NK-92 treated with Interleukin-12 subunit alpha and Interleukin-12 subunit beta, amount 100 ng/mL, for 24 hours (cell line): ENCODE data around the gene TCF12.
"Not testable (repeated sequence)": the region's sequence is repeated elsewhere in the genome, so short reads cannot be mapped to it uniquely, and the experiment has no call there.

Experiments
- DNase-seq: peaks from one replicate; lab custom pipeline; 2025; lab: John Stamatoyannopoulos, UW

Gene TCF12

GRCh38 chr15:56978898-56979662, 60.6 kb downstream of the TCF12 start:
- DNase-seq: no peak

- DNase-seq: no peak
Observed at GRCh38 chr15:56980473-56980872, 62.0 kb downstream of the TCF12 start.

DNA sequence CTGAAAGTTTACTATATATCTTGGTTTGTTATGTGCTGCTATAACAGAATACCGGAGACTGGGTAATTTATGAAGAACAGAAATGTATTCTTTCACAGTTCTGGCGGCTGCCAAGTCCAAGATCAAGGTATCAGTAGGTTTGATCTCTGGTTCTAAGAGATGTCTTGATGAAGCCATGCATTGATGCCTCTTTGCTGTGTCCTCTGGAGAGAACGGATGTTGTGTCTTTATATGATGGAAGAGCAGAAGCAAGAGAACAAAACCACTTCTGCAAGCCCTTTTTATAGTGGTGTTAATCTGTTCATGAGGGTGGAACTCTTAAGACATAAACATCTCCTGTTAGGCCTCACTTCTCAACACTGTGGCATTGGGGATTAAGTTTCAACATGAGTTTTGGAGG, 62.7 kb downstream of the TCF12 start:
- no peak for DNase-seq

GRCh38 chr15:56982987-56983386, 64.5 kb downstream of the TCF12 start:
- no peak for DNase-seq

DNA sequence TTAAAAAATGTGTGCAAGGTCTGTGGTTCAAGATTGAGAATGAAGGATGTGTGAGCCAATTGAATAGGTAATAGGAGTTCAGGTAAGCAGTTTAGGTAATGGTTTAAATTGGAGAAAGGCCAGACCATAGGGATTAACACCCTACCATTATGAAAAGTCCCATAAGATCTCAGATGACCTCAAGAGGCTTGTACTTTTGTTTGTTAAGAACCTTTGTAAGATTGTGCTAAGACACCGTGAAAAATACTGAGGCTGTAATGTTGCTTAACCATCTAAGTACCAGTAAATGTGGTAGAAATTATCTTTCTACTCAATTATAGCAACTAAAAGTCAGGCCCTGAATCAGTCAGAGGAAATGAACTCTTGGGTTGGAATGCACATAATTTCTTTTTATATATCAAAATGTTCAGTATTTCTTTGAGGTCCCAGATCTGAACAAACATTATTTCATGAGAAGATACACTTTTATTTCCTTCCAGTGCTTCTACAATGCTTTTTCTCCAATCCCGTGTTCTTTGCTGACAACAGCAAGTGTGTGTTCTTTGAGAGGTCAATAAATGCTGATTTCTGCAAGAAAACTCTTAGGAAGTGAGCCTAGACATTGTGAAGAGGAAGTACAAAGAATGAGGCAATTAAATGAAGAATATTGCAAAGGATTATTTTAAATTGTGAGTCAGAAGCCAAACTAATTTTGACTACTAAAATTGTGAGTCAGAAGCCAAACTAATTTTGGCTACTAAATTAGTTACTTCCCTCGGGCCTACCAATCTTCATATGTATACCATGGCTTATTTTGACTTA, 66.4 kb downstream of the TCF12 start:
- no peak for DNase-seq

DNA sequence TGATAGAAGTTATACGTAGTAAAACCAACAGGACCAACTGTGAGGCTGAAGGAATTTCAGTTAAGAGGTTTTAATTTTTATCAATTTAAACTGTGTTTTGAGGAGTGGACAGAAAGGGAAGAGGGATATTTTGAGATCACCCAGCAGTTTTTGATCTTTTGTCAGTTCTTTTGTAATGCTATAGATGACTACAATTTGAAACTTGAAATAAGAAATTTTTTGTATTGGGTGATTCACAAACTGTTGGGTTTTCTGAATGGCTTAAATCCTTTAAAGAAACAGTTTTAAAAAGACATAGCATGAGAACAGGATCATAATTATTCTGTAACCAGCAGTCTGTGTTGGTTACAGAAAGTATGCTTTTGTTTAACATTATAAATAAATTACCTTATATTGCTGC, 67.4 kb downstream of the TCF12 start:
- DNase-seq: no peak

DNA sequence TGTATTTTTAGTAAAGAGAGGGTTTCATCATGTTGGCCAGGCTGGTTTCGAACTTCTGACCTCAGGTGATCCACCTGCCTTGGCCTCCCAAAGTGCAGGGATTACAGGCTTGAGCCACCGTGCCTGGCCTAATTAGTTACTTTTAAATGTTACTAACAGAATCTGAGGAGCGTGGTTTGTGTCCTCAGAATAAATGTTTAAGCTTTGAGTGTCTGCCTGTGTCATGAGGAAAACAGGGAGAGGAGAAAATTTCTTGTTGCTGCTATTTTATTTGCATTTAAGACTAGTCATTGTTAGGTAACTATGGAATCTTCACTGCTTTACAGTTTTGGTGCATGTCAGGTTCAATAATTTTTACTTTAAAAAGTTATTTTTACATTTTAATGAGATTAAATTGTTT, 68.8 kb downstream of the TCF12 start:
- DNase-seq: no peak

DNA sequence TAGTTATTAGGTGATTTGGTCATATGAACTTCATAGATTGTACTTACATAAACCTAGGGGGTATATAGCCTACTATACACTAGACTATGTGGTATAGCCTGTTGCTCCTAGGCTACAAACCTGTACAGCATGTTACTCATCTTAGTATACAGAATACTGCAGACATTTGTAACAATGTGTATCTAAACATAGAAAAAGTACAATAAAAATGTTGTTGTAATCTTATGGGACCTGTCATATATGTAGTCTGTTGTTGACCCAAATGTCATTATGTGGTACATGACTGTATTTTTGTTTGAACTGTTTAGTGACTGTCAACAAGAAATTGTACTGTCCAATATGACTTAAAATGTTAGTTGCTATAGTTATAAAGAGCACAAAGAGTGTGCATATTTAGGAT, 69.8 kb downstream of the TCF12 start:
- DNase-seq: no peak

- DNase-seq: no peak
Observed at GRCh38 chr15:56989411-56989924, 71.0 kb downstream of the TCF12 start.

DNA sequence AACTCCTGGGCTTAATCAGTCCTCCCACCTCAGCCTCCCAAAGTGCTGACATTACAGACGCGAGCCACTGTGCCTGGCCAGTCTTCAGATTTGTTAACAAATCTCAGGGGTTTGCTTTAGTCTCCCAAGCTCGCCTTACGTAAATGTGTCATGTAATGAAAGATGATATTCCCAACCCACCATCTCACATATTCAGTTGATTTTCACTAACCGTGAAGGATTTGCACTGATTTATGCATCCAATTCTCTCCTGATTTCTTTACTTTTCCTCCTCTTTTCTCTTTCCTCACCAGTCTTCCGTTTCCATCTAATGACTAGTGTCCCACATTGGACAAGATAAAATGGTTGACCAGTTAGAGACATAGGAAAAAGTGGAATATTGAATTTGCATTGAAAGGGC, 72.6 kb downstream of the TCF12 start:
- no peak for DNase-seq

DNA sequence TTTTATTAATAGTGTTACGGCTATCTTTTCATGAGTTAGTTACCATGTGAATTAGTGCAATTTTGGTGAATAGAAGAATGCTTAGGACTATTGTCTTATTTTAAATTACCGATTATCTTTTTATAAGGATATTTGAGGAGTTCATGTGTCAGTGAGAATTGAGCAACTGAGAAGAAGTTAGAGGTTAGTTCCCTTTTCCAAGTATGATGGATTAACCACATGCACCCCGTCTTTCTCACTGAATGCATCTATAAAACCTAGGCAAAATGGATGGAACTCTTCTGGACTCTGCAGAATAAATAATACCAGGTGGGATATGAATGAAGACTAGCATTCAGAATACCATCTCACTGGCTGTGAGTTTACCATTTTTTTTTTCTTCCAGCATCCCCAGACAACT, 74.3 kb downstream of the TCF12 start:
- no peak for DNase-seq

DNA sequence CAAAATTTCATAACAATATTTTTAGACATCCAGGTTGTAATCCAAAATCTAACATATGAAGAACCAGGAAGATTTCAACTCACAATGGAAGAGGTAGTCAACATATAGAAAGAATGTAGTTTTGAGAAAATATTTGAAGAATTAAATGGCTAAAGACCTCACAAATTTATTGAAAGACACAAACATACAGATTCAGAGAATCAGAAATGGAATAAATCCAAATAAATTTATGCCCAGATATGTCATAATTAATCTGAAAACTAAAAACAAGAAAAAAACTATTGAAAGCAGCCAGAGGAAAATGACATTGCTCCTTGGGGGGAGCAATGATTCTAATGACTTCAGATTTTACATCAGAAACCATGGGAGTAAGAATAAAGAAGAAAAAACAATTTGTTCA, 75.8 kb downstream of the TCF12 start:
- DNase-seq: no peak

DNA sequence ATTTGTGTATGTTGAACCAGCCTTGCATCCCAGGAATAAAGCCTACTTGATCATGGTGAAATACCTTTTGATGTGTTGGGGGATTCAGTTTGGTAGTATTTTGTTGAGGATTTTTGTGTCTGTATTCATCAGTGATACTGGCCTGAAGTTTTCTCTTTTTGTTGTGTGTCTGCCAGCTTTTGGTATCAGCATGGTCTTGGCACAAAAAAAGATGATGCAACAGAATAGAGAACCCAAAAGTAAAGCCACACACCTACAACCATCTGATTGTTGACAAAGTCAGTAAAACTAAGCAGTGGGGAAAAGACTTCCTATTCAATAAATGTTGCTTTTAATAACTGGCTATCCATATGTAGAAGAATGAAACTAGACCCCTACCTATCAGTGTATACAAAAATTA, 77.6 kb downstream of the TCF12 start:
- no peak for DNase-seq

DNA sequence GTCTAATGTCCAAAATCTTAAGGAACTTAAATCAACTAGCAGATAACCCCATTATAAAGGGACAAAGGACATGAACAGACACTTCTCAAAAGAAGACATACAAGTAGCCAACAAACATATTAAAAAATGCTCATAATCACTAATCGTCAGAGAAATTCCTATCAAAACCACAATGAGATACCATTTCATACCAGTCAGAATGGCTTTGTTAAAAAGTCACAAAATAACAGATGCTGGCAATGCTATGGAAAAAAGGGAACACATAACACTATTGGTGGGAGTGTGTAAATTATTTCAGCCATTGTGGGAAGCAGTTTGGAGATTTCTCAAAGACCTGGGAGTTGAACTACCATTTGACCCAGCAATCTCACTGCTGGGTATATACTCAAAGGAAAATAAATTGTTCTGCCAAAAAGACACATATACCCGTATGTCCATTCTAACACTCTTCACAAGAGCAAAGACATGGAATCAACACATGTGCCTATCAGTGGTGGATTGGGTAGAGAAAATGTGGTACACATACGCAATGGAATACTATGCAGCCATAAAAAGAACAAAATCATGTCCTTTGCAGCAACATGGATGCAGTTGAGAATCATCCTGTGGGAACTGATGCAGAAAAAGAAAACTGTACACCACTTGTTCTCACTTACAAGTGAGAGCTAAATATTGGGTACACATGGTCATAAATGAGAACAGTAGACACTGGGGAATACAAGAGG, 78.5 kb downstream of the TCF12 start:
- DNase-seq: no peak

- no peak for DNase-seq
Observed at GRCh38 chr15:57003418-57003817, 85.0 kb downstream of the TCF12 start.

DNA sequence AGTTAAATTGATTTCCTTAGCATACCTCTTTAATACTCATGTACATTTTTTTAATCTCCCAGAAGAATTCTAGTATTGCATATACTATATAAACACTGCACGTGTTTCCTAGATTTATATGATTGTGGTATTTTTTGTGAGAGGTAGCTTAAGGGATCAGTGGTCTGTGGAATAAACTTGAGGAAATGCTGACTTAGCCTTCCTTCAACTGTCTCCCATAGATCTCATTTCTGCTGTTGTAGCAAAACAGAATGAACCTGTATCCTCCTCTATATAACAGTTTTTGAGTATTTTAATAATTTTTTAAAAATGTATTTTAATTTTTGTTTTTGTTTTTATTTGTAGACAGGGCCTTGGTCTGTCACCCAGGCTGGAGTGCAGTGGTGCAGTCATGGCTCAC, 86.8 kb downstream of the TCF12 start:
- DNase-seq: no peak

- not testable (repeated sequence) for DNase-seq
Observed at GRCh38 chr15:57007797-57008196, 89.4 kb downstream of the TCF12 start.

GRCh38 chr15:57010724-57011123, 92.3 kb downstream of the TCF12 start:
- DNase-seq: no peak

GRCh38 chr15:57012556-57012955, 94.1 kb downstream of the TCF12 start:
- no peak for DNase-seq

GRCh38 chr15:57014896-57015295, 96.5 kb downstream of the TCF12 start:
- DNase-seq: not testable (repeated sequence)

DNA sequence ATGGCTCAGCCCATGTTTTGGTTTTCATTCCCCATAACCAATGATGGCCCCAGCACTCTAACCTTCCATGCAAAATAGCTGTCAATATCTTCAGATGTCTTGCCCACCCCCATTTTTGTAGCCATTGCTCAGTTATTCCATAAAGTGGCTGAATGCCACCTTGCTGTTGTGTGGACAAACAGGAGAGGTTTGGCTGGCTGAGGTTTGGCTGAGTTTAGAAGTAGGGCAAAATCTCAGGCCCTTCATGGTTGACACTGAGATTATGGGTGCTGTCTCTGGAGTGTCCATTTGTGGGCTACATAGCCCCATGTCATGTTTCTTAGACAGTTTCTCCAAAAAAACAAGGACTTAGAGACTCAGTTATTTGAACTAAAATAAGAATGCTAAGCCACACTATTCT, 96.9 kb downstream of the TCF12 start:
- DNase-seq: no peak

DNA sequence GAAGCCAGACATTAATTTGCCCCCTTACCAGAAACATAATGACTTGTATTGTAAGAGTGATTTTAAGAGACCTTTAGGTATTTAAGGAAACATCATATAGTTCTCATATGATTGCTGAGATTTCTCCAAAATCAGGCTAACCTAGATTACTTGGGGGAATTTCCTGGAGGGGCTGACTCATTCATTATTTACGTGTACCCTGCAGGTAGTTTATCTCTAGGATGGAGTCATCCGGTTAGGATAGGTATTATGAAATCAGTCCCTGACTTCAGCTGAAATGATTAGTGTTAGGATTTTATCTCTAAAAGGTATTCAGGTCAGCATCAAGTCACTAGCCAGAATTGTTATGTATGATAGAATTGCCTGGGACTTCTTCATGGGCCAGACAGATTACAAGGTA, 97.5 kb downstream of the TCF12 start:
- no peak for DNase-seq

- no peak for DNase-seq
Observed at GRCh38 chr15:57017024-57017423, 98.6 kb downstream of the TCF12 start.
